IPS-18a (cell line): ENCODE results near the gene FEM1C.

Experiments
- H3K27ac ChIP-seq: one replicate; pipeline ENCODE4 v1.5.1; 2013; ENCODE audit warnings: low read length
- H3K27me3 ChIP-seq: one replicate; pipeline ENCODE4 v1.6.1; 2013; ENCODE audit warnings: mild to moderate bottlenecking, low read length; ENCODE audit not compliant: control insufficient read depth, insufficient read depth
- H3K36me3 ChIP-seq: one replicate; pipeline ENCODE4 v1.6.1; 2013; ENCODE audit warnings: low read depth, low read length; ENCODE audit not compliant: control insufficient read depth
- H3K4me1 ChIP-seq: one replicate; pipeline ENCODE4 v1.6.1; 2013; ENCODE audit warnings: low read depth, low read length; ENCODE audit not compliant: control insufficient read depth
- H3K4me3 ChIP-seq: one replicate; pipeline ENCODE4 v1.5.1; 2013; ENCODE audit warnings: low read length
- H3K9ac ChIP-seq: one replicate; pipeline ENCODE4 v1.6.1; 2013; ENCODE audit warnings: mild to moderate bottlenecking, low read length, moderate library complexity
- H3K9me3 ChIP-seq: one replicate; pipeline ENCODE4 v1.6.1; 2013; ENCODE audit warnings: low read depth, low read length; ENCODE audit not compliant: control insufficient read depth

FEM1C gene

GRCh38 chr5:115556276-115556675 is 11.7 kb upstream of the FEM1C start:
- Histone ChIP-seq H3K27ac (no peak overlapping the region), H3K27me3 (no peaks in the 10 kb centered on the region), H3K9ac (no peak overlapping the region), H3K4me1 (peaks cover 9% of the 10 kb centered on the region), H3K4me3 (no peak overlapping the region), H3K36me3 (no peaks in the 10 kb centered on the region), H3K9me3 (no peaks in the 10 kb centered on the region)

DNA sequence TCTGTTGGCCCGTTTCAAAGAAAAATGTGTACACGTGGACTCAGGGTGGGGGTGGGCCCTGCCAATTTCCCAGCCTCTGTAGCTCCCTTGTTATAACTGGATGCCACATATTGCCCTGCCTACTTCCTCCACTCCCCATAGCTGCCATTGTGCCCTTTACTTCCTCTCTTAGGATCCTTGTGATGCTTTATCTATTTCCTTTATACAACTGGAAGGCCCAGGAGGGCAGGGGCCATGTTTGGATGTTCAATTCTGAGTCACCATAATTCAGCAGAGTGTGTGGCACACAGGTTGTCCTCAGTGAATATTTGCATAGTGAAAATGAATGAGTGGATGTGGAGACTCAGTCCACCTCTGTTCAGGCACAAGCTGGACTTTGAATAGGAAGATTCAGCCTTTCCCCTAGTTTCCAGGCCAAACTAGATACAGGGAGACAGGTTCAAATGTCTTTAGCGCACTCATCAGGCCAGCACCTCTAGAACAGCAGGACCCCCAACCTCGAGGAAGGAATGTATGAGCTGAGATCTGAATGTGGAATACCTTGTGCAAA is 10.6 kb upstream of the FEM1C start:
- no peak overlapping the region for H3K27ac ChIP-seq
- no peaks in the 10 kb centered on the region for H3K27me3 ChIP-seq
- H3K4me1 ChIP-seq = peaks cover 9% of the 10 kb centered on the region
- H3K4me3 ChIP-seq = no peak overlapping the region
- H3K9me3 ChIP-seq = no peaks in the 10 kb centered on the region
- H3K9ac ChIP-seq = no peak overlapping the region
- no peaks in the 10 kb centered on the region for H3K36me3 ChIP-seq

DNA sequence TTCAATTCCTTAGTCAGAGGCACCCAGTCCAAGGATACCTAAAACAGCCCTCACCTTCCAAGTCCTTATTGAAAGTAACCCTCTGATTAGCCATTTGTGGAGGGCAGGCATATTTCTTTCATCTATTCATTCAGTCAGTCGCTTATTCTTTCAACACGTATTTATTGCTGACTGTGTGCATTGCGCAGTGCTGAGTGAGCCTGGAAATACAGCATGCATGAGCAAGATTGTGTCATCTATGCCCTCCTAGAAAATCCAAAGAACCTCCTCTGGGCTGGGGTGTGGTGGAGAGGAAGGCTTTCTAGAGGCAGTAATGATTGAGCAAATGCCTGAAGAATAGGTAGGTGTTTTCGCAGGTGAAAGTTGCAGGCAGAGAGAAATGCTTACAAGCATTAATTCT is 8.5 kb upstream of the FEM1C start:
- Histone ChIP-seq H3K9ac (no peak overlapping the region), H3K27ac (no peak overlapping the region), H3K36me3 (no peaks in the 10 kb centered on the region), H3K4me1 (peaks cover 17% of the 10 kb centered on the region), H3K27me3 (no peaks in the 10 kb centered on the region), H3K4me3 (no peak overlapping the region), H3K9me3 (no peaks in the 10 kb centered on the region)

DNA sequence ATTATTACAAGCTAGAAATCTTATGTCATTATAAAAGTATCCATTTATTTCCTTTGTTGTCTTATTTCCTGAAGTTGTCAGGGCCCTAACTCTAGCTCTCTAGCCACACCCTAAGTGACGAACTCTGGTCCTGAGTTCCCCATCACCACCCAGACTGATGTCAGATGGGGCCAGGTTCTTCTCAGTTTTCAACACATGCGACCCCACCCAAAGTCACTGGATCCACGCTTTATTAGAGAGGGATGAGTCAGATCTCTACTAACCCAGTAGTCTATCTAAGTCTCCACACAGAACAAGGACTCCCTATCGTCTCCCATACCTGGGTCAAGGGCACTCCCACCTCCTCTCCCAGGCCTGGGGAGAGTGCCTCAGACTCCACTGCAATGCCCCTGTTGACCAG is 6.8 kb upstream of the FEM1C start:
- H3K9me3 ChIP-seq = no peaks in the 10 kb centered on the region
- H3K9ac ChIP-seq = no peak overlapping the region
- H3K4me1 ChIP-seq = peaks cover 9% of the 10 kb centered on the region
- H3K36me3 ChIP-seq = no peaks in the 10 kb centered on the region
- H3K4me3 ChIP-seq = no peak overlapping the region
- no peak overlapping the region for H3K27ac ChIP-seq
- no peaks in the 10 kb centered on the region for H3K27me3 ChIP-seq

DNA sequence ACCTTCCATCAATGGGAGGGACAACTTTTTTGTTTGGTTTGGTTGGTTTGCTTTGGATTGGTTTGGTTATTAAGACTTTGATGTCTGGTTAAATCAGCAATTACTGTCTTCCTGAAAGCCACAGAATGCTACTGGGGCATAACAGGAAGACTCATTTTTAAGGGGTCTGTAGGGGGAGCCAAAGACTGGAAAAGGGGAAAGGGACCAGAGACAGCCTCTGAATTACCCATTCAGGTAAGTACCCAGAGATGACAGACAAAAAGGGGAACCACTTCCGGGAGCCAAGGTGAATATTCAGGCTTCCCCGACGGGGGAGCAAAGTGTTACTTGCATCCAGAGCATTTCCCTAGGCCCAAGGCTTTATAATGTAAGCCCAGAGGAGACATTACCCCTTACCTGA is 4.6 kb upstream of the FEM1C start:
- H3K36me3 ChIP-seq = no peaks in the 10 kb centered on the region
- H3K27me3 ChIP-seq = no peaks in the 10 kb centered on the region
- peaks cover 9% of the 10 kb centered on the region for H3K4me1 ChIP-seq
- H3K4me3 ChIP-seq = no peak overlapping the region
- H3K27ac ChIP-seq = no peak overlapping the region
- no peak overlapping the region for H3K9ac ChIP-seq
- H3K9me3 ChIP-seq = peaks cover 9% of the 10 kb centered on the region

GRCh38 chr5:115548683-115549082 is 4.1 kb upstream of the FEM1C start:
- H3K27me3 ChIP-seq = no peaks in the 10 kb centered on the region
- H3K9ac ChIP-seq = no peak overlapping the region
- H3K27ac ChIP-seq = no peak overlapping the region
- H3K4me1 ChIP-seq = peaks cover 9% of the 10 kb centered on the region
- H3K9me3 ChIP-seq = peaks cover 9% of the 10 kb centered on the region
- H3K4me3 ChIP-seq = no peak overlapping the region
- H3K36me3 ChIP-seq = no peaks in the 10 kb centered on the region

- peaks cover 9% of the 10 kb centered on the region for H3K9me3 ChIP-seq
- peaks cover 17% of the 10 kb centered on the region for H3K36me3 ChIP-seq
- H3K4me3 ChIP-seq = peak overlapping the region; percentile 42
- H3K9ac ChIP-seq = no peak overlapping the region
- H3K4me1 ChIP-seq = peaks cover 30% of the 10 kb centered on the region
- H3K27me3 ChIP-seq = no peaks in the 10 kb centered on the region
- no peak overlapping the region for H3K27ac ChIP-seq
Observed at GRCh38 chr5:115545351-115545882, 842 bp upstream of the FEM1C start.

DNA sequence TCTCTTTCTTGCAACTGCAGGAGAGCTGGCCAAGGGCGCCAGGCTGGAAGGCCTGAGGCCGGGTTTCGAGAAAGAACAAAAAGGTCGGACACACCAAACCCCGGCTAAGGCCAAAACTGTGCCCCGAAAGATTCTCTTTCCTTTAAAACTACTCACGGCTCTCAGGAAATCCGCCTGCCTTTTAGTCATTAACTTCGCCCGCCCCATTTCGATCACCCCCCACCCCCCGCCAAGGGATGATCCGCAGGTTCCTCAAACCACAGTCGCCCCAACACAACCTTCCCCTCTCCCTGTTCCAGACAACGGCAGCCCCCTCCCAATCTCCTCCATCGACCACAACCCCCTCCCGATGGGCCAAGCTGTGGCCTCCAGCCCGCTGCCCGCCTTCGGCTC is 536 bp downstream of the FEM1C start:
- Histone ChIP-seq H3K9me3 (peaks cover 9% of the 10 kb centered on the region), H3K36me3 (peaks cover 30% of the 10 kb centered on the region), H3K27me3 (no peaks in the 10 kb centered on the region), H3K27ac (peak overlapping the region; percentile 85), H3K4me3 (peak overlapping the region; percentile 97), H3K9ac (peak overlapping the region; percentile 96), H3K4me1 (peaks cover 34% of the 10 kb centered on the region)

- H3K27ac ChIP-seq = peak overlapping the region; percentile 85
- peaks cover 9% of the 10 kb centered on the region for H3K9me3 ChIP-seq
- peak overlapping the region; percentile 97 for H3K4me3 ChIP-seq
- no peaks in the 10 kb centered on the region for H3K27me3 ChIP-seq
- H3K4me1 ChIP-seq = peaks cover 31% of the 10 kb centered on the region
- H3K36me3 ChIP-seq = peaks cover 33% of the 10 kb centered on the region
- peak overlapping the region; percentile 96 for H3K9ac ChIP-seq
Observed at GRCh38 chr5:115543365-115544042, 1.1 kb downstream of the FEM1C start.

- H3K27ac ChIP-seq = no peak overlapping the region
- H3K27me3 ChIP-seq = no peaks in the 10 kb centered on the region
- peak overlapping the region; percentile 97 for H3K4me3 ChIP-seq
- H3K4me1 ChIP-seq = peaks cover 31% of the 10 kb centered on the region
- H3K9ac ChIP-seq = peak overlapping the region; percentile 96
- H3K9me3 ChIP-seq = peaks cover 9% of the 10 kb centered on the region
- peaks cover 38% of the 10 kb centered on the region for H3K36me3 ChIP-seq
Observed at GRCh38 chr5:115542651-115543364, 1.8 kb downstream of the FEM1C start.

GRCh38 chr5:115542086-115542485 is 2.5 kb downstream of the FEM1C start:
- Histone ChIP-seq H3K9me3 (peaks cover 9% of the 10 kb centered on the region), H3K4me1 (peaks cover 31% of the 10 kb centered on the region), H3K36me3 (peaks cover 38% of the 10 kb centered on the region), H3K27ac (no peak overlapping the region), H3K27me3 (no peaks in the 10 kb centered on the region), H3K9ac (peak overlapping the region; percentile 49), H3K4me3 (peak overlapping the region; percentile 97)
